Epithelial cell of proximal tubule (primary cell): ENCODE data around the gene CLDN22. TPM values are rescaled to one million over a fixed set of nuclear protein-coding genes. Genes with fewer than 3 reads are reported as not detected.

Experiments
- DNase-seq: peaks from one replicate; pipeline ENCODE4 v3.0.0-alpha.2; 2011; ENCODE audit warnings: low read depth
- H3K4me3 ChIP-seq: 2 replicates; pipeline ENCODE4 v1.5.1; 2011; ENCODE audit warnings: low read depth, mild to moderate bottlenecking, low read length
- total RNA-seq: library from RNA; depleted of rRNA; stranded (reverse); fragments of >200 nt; gene quantifications from 2 replicates; pipeline ENCODE4 v1.2.3, GENCODE V29; 2015
- TF ChIP-seq, protein P1 (sequence below): conservative IDR thresholded peaks from 2 replicates; pipeline ENCODE4 v1.5.1; 2012; ENCODE audit warnings: low read depth, mild to moderate bottlenecking, low read length

CLDN22 gene
- total RNA-seq, 1 donor from 2014 or later: not detected

GRCh38 chr4:183268556-183268955 lies 51.5 kb downstream of the CLDN22 start:
- TF ChIP-seq, protein P1, sequence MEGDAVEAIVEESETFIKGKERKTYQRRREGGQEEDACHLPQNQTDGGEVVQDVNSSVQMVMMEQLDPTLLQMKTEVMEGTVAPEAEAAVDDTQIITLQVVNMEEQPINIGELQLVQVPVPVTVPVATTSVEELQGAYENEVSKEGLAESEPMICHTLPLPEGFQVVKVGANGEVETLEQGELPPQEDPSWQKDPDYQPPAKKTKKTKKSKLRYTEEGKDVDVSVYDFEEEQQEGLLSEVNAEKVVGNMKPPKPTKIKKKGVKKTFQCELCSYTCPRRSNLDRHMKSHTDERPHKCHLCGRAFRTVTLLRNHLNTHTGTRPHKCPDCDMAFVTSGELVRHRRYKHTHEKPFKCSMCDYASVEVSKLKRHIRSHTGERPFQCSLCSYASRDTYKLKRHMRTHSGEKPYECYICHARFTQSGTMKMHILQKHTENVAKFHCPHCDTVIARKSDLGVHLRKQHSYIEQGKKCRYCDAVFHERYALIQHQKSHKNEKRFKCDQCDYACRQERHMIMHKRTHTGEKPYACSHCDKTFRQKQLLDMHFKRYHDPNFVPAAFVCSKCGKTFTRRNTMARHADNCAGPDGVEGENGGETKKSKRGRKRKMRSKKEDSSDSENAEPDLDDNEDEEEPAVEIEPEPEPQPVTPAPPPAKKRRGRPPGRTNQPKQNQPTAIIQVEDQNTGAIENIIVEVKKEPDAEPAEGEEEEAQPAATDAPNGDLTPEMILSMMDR: no peak
- DNase-seq: no peak
- no peak overlapping the region for H3K4me3 ChIP-seq

Other genes with a start within 250 kb of the CLDN22 start
- 46.2 and 47.1 TPM in 2 replicates for gene WWC2, start 221.0 kb downstream of the CLDN22 start, total RNA-seq
- not detected in 2 replicates for gene CLDN24, start 2.1 kb upstream of the CLDN22 start, total RNA-seq
- 25.5 and 36.8 TPM in 2 replicates for gene CDKN2AIP, start 124.4 kb upstream of the CLDN22 start, total RNA-seq
- gene ING2, start 184.8 kb upstream of the CLDN22 start, total RNA-seq: 10.7 and 32.4 TPM in 2 replicates